Activated CD8-positive, alpha-beta memory T cell treated with anti-CD3 and anti-CD28 coated beads, Interleukin-2, amount 10 ng/mL, durations not matched to agents 7 days and 5 days (primary cell): ENCODE data around the gene LDHAL6A. TPM values are rescaled to one million over a fixed set of nuclear protein-coding genes. Genes with fewer than 3 reads are reported as not detected.

Experiments used
- ATAC-seq: fragments of 150-1000 bp; cut with Tn5 transposase; one replicate; pipeline ENCODE4 v1.10.0; 2021; ENCODE audit warnings: moderate library complexity
- CTCF ChIA-PET: fragments of 350-600 bp; sonication (Branson Sonifier 250); formaldehyde crosslinking; loops from one replicate; lab custom pipeline; 2021; ENCODE audit warnings: antibody characterized with exemption; lab: Charles Lee
- DNase-seq: peaks from one replicate; pipeline ENCODE4 v3.0.0-alpha.2; 2020
- H3K27ac Mint-ChIP-seq: one replicate; pipeline ENCODE4 v1.8.0; 2021; ENCODE audit warnings: mild to moderate bottlenecking, mixed read lengths
- H3K27me3 Mint-ChIP-seq: one replicate; pipeline ENCODE4 v1.8.0; 2021; ENCODE audit warnings: mixed read lengths
- H3K36me3 Mint-ChIP-seq: one replicate; pipeline ENCODE4 v1.8.0; 2021; ENCODE audit warnings: mild to moderate bottlenecking, mixed read lengths
- H3K4me1 Mint-ChIP-seq: one replicate; pipeline ENCODE4 v1.8.0; 2021; ENCODE audit warnings: mixed read lengths
- H3K4me3 Mint-ChIP-seq: one replicate; pipeline ENCODE4 v1.8.0; 2021; ENCODE audit warnings: mild to moderate bottlenecking, moderate library complexity, mixed read lengths
- H3K9me3 Mint-ChIP-seq: one replicate; pipeline ENCODE4 v1.8.0; 2022; ENCODE audit warnings: low read depth, mixed read lengths
- total RNA-seq, 2 experiments: library from RNA; stranded (reverse); gene quantifications; one replicate each; pipeline ENCODE4 v1.2.3, GENCODE V29; 2021

LDHAL6A gene
- total RNA-seq, 2 experiments from 2014 or later, result not detected

DNA sequence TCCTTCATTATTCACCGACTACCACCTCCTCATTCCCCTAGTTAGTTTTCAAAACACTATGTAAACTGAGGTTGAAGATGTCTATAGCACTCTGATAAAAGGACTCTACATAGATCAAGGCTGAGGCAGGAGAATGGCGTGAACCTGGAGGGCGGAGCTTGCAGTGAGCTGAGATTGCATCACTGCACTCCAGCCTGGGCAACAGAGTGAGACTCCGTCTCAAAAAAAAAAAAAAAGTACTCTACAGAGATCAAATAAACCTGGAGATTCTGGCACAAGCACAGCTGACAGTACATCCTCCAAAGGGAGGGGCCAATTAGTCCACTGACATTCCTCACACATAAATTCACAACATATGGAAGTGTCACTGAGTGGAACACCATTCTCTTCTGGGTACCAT is 40.0 kb downstream of the LDHAL6A start:
- Mint-ChIP-seq H3K36me3 (peaks cover 31% of the 10 kb centered on the region), H3K9me3 (no peaks in the 10 kb centered on the region), H3K27ac (no peak overlapping the region), H3K27me3 (no peaks in the 10 kb centered on the region), H3K4me1 (no peaks in the 10 kb centered on the region), H3K4me3 (no peak overlapping the region)
- CTCF ChIA-PET, result interaction anchor here (1.8 kb wide), 1 partner anchor 8 kb away, joined by 6 read pairs; no protein-coding TSS in a partner anchor
- no peak for DNase-seq
- no peak for ATAC-seq

DNA sequence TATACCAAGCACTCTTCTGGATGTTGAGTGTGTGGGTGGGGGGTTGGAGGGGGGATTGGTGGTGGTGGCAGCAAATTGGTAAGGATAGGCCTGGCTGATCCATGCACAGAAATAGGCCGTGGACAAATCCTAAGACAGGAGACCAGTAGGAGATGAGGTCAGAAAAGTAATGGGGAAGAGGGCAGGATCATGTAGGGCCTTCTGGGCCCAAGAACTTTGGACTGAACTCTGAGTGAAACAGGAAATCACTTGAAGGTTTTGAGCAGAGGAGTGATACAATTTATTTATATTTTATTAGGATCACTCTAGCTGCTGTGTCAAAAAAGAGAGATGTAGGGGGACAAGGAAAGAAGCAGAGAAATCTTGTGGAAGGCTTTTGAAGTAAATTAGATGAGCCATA is 42.4 kb downstream of the LDHAL6A start:
- H3K27ac Mint-ChIP-seq, result no peak overlapping the region

DNA sequence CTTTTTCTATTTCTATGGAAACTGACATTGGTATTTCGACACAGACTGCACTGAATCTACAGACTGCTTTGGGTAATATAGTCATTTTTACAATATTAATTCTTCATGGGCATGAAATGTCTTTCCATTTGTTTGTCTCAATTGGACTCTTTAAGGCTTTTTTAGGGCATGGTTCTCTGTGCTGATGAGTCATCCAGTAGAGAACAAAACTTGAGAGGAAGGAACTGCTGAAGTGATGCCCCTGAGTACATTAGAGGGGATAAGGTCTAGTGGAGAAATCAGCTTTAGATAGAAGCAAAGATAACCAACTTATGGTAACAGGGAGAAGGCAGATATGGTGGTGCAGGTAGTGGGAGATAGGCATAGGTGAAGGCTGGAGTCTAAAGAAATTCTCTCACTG is 46.0 kb downstream of the LDHAL6A start:
- Mint-ChIP-seq H3K36me3 (peaks cover 52% of the 10 kb centered on the region), H3K27ac (no peak overlapping the region), H3K27me3 (no peaks in the 10 kb centered on the region), H3K4me1 (no peaks in the 10 kb centered on the region), H3K4me3 (no peak overlapping the region), H3K9me3 (no peaks in the 10 kb centered on the region)
- no peak for ATAC-seq
- no peak for DNase-seq
- CTCF ChIA-PET, result no interaction called here

More for the DNA sequence above, 42.4 kb downstream of the LDHAL6A start:
- Mint-ChIP-seq H3K4me3 (no peak overlapping the region), H3K9me3 (no peaks in the 10 kb centered on the region), H3K4me1 (no peaks in the 10 kb centered on the region), H3K27me3 (no peaks in the 10 kb centered on the region), H3K36me3 (peaks cover 47% of the 10 kb centered on the region)
- ATAC-seq (no peak), DNase-seq (no peak)
- CTCF ChIA-PET, result no interaction called here

DNA sequence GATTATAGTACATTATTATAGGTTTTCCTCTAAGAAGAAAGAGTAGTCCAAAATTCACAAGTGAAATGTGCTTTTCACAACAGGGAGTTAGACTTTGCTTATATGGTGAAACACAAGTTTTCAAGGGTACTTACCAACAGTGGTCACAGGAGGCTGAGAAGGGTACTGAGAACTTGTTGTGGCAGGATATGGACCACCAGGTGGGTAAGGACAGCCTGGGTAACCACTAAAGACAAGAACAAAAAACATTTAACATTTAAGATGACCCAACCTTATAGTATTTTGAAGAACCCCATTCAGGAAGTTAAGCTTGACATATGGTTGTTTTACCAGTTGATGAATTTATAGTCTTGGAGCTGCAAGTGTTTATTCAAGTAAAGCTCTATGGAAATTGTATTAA is 46.7 kb downstream of the LDHAL6A start:
- no peaks in the 10 kb centered on the region for H3K27me3 Mint-ChIP-seq
- H3K27ac Mint-ChIP-seq, result no peak overlapping the region
- no peak overlapping the region for H3K4me3 Mint-ChIP-seq
- DNase-seq, result no peak
- H3K4me1 Mint-ChIP-seq, result no peaks in the 10 kb centered on the region
- CTCF ChIA-PET, result no interaction called here
- no peak for ATAC-seq
- no peaks in the 10 kb centered on the region for H3K9me3 Mint-ChIP-seq
- H3K36me3 Mint-ChIP-seq, result peaks cover 52% of the 10 kb centered on the region

DNA sequence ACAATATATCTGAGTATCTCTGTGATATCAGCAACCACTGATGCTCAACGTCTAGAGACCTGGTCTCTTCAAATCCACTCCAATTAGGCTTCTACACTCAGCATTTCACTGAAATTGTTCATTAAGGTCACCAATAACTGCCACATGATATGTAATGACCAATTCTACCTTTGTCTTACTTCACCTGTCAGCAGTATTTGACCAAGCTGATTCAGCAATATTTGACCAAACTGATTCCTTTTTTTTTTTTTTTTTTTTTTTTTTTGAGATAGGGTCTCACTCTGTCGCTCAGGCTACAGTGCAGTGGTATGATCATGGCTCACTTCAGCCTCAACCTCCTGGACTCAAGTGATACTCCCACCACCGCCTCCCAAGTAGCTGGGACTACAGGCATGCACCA is 65.5 kb downstream of the LDHAL6A start:
- CTCF ChIA-PET, result interaction anchor here (0.7 to 1.8 kb wide), 2 partner anchors 207 to 640 kb away, joined by 3 to 5 read pairs; no protein-coding TSS in a partner anchor
- Mint-ChIP-seq H3K9me3 (no peaks in the 10 kb centered on the region), H3K36me3 (peaks cover 19% of the 10 kb centered on the region), H3K4me3 (no peak overlapping the region), H3K27ac (no peak overlapping the region), H3K27me3 (no peaks in the 10 kb centered on the region), H3K4me1 (peaks cover 18% of the 10 kb centered on the region)
- ATAC-seq, result no peak
- DNase-seq, result no peak

DNA sequence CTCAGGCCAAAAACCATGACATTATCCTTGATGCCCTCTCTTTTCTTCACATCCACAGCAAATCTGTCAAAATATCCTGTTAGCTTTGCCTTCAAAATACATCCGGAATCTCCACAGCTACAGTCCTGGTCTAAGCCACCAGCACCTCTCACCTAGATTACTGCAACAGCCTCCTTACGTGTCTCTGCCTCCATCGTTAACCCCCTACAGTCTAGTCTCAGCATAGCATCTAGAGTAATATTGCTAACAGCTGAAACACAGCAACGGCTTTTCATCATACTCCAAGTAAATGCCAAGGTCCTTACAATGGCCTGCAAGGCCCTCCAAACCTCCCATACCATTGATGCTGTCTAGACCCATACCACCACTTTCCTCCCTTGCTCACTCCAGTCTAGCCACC is 66.7 kb downstream of the LDHAL6A start:
- Mint-ChIP-seq H3K27me3 (peaks cover 3% of the 10 kb centered on the region), H3K4me1 (peaks cover 24% of the 10 kb centered on the region), H3K36me3 (peaks cover 24% of the 10 kb centered on the region), H3K4me3 (no peak overlapping the region), H3K27ac (no peak overlapping the region), H3K9me3 (no peaks in the 10 kb centered on the region)
- ATAC-seq (no peak), DNase-seq (no peak)
- CTCF ChIA-PET, result interaction anchor here (1.1 to 4.5 kb wide), 3 partner anchors 18 to 279 kb away, joined by 4 to 25 read pairs (median 5); no protein-coding TSS in a partner anchor

DNA sequence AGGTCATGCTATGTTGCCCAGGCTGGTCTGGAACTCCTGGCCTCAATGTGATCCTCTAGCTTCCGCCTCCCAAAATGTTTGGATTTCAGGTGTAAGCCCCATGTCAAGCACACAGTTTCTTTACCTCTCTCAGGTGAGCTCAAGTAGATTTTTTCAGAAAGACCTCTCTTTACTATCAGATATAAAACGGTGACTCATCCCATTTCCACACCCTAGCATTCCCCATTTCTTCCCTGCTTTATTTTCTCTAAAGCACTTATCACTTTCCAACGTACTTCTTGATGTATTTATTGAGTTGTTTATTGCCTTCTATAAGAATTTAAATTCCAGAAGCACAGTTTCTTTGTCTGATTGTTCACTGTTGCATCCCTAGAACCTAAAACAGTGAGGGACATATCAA is 67.4 kb downstream of the LDHAL6A start:
- Mint-ChIP-seq H3K27me3 (peaks cover 3% of the 10 kb centered on the region), H3K4me3 (no peak overlapping the region), H3K9me3 (no peaks in the 10 kb centered on the region), H3K4me1 (peaks cover 30% of the 10 kb centered on the region), H3K27ac (no peak overlapping the region), H3K36me3 (peaks cover 24% of the 10 kb centered on the region)
- CTCF ChIA-PET, result interaction anchor here (1.1 to 4.5 kb wide), 3 partner anchors 17 to 279 kb away, joined by 4 to 25 read pairs (median 5); no protein-coding TSS in a partner anchor
- no peak for ATAC-seq
- DNase-seq, result no peak

DNA sequence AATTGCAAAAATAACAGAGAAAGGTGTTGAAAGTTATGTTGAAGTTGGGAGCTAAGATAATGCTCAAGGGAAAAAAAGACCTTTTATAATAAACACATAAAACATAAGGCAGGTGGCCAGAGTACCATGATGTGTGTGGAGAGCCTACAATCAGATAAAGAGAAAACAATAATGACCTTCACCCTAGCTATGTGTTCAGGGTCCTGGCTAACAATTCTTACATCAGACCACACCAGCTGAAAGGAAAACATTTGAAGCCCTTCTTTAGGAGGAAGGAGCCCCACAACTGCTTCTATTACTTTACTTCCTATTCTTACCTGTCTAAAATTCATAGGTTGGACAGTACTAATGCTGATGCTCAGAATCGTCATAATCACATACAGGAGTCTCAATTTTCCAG is 68.6 kb downstream of the LDHAL6A start:
- ATAC-seq, result no peak
- no peak overlapping the region for H3K4me3 Mint-ChIP-seq
- no peaks in the 10 kb centered on the region for H3K9me3 Mint-ChIP-seq
- H3K36me3 Mint-ChIP-seq, result peaks cover 25% of the 10 kb centered on the region
- H3K4me1 Mint-ChIP-seq, result peaks cover 33% of the 10 kb centered on the region
- H3K27ac Mint-ChIP-seq, result no peak overlapping the region
- peaks cover 3% of the 10 kb centered on the region for H3K27me3 Mint-ChIP-seq
- CTCF ChIA-PET, result interaction anchor here (0.7 to 4.5 kb wide), 4 partner anchors 11 to 280 kb away, joined by 3 to 25 read pairs (median 4); no protein-coding TSS in a partner anchor
- DNase-seq, result no peak

DNA sequence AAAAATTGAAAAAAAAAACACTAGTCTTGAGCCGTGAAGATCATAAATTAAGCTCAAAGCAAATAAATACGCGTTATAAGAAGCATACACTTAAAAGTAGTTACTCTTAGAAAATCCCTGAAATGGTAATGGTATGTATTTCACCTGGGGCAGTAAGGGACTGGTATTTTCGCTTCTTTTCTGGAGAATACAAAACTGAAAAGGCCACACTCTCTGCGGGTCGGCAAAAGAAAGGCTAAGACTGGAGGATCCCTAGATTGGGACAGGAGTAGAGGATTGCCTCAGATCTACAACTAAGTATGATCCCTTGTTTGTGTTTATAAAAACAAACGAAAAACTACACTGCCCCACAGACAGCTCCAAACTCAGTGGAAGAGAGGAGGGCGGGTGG is 70.5 kb downstream of the LDHAL6A start:
- Mint-ChIP-seq H3K4me3 (peak overlapping the region; percentile 97), H3K9me3 (no peaks in the 10 kb centered on the region), H3K4me1 (peaks cover 38% of the 10 kb centered on the region), H3K27me3 (peaks cover 3% of the 10 kb centered on the region), H3K27ac (peak overlapping the region; percentile 100), H3K36me3 (peaks cover 26% of the 10 kb centered on the region)
- DNase-seq (no peak), ATAC-seq (no peak)
- CTCF ChIA-PET, result interaction anchor here (0.7 to 4.5 kb wide), 13 partner anchors 9 to 513 kb away, joined by 3 to 25 read pairs (median 4); partner anchors contain the start of genes GTF2H1, HPS5 and LDHA

DNA sequence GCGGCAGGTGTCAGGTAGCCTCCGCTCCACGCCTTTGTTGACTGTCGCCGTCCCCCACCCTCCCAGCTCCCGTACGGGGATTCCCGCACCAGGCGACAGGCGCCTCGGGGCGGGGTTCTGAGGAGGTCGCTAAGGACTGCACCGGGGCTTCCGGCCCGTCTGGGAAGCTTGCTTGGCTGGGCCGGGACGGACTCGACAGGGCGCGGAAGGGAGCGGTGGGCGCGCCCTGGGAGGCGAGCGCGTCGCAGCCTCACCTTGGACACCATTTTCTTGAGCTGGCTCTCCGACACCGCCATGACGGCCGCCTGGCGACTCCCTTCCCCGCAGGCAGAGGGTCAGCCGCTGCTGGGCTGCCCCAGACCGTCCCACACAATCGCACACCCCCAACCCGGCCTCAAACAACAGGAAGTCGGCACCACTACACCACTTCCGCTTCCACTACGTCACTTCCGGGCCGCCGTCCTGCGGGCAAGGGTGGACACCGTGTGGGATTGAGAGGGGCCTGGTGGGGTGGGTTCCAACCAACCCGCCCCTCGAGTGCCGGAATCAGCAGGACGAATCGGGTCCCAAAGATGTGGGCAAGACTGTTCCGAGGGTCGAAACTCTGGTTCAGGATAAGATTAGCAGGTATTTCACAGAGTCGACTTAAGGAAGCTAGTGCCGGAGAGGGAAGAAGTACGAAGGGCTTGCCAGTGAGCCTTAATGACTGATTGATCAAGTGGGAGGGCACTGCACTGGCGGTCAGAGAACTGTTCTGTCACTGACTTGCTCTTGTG is 71.1 kb downstream of the LDHAL6A start, which contains the start of gene TSG101:
Gene TSG101 (minus strand): TSS at position 422 of the 776 bp plus-strand sequence. CDS start 126 bp downstream, at position 296.
- Mint-ChIP-seq H3K27ac (peak within 1 kb of the TSS; percentile 100), H3K4me1 (peaks cover 38% of the 10 kb centered on the region), H3K9me3 (no peaks in the 10 kb centered on the region), H3K4me3 (peak within 1 kb of the TSS; percentile 97), H3K36me3 (peaks cover 28% of the 10 kb centered on the region), H3K27me3 (peaks cover 3% of the 10 kb centered on the region)
- CTCF ChIA-PET, result interaction anchor here (0.7 to 4.5 kb wide), 17 partner anchors 9 to 513 kb away, joined by 3 to 25 read pairs (median 4); partner anchors contain the start of genes GTF2H1, HPS5, LDHA and SPTY2D1
- ATAC-seq (peak; percentile 89), DNase-seq (peak; percentile 94)

DNA sequence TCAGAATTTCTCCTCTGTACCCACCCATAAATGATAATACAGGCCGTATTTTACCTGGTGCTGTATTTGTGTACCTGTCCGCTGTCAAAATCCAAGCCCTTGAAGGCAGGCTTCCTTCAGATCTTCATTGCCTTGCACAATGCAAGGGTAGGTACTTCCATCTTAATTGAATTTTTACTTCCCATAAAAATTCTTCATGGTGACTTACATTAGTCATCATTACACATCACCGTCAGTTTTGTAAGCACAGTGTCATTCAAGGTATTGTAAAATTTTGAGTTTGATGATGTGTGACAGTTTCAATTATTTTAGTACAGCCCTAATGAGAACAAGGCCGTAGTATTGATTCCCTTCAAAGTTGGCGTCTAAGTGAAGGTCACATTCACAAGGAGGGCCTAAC is 71.9 kb downstream of the LDHAL6A start:
- Mint-ChIP-seq H3K27ac (peak overlapping the region; percentile 100), H3K4me1 (peaks cover 38% of the 10 kb centered on the region), H3K27me3 (peaks cover 3% of the 10 kb centered on the region), H3K36me3 (peaks cover 23% of the 10 kb centered on the region), H3K4me3 (peak overlapping the region; percentile 97), H3K9me3 (no peaks in the 10 kb centered on the region)
- DNase-seq, result no peak
- no peak for ATAC-seq
- CTCF ChIA-PET, result interaction anchor here (0.7 to 2.6 kb wide), 11 partner anchors 8 to 412 kb away, joined by 3 to 12 read pairs (median 5); partner anchors contain the start of gene SPTY2D1
